GM21717 (cell line): ENCODE data around the gene TEKTIP1.

Source experiments
- ATAC-seq: cut with Tn5 transposase; IDR thresholded peaks from one replicate; pipeline ENCODE4 v1.9.1; 2021; ENCODE audit warnings: mild to moderate bottlenecking, moderate library complexity; ENCODE audit not compliant: unreplicated experiment

Gene TEKTIP1

DNA sequence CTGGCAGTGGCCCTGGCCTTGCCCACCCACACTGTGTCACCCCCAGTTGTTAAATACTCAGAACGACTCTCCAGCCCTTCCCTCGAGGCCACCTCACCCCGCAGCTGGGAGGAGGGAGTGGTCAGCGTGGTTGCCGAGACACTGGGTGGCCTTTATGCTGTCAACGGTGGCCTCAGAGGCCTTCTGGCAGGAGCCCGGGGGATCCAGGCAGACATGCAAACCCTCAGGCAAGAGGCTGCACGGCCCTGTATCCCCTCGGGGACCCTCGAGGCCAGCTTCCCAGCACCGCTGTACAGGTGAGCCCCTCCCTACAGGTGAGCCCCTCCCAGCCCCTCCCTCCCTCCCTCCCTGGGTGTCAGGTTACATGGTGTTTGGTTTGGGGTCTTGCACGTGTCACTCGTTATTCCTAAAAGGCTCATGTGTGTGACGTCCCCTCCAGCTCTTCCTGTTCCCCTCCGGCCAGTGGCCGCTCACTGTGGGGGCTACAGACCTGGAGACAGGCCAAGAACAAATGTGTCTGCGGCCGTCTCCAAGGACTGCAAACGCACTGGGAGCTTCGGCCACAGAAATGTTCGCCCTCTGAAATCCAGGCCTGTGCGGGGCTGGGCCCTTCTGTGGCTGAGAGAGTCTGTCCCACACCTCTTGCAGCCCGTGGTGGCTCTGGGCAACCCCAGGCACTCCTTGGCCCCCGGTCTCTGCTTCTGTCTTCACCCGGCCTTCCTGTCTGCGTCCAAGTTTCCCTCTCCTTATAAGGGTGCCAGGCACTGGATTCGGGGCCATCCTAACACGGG is at the start of gene TEKTIP1:
TEKTIP1 (plus strand) TSS at position 210 of the 791 bp plus-strand sequence; CDS start at position 214, 4 bp downstream.
- no peak for ATAC-seq

- no peak for ATAC-seq
Measured at GRCh38 chr19:3491396-3492119, 47.4 kb upstream of the TEKTIP1 start.

DNA sequence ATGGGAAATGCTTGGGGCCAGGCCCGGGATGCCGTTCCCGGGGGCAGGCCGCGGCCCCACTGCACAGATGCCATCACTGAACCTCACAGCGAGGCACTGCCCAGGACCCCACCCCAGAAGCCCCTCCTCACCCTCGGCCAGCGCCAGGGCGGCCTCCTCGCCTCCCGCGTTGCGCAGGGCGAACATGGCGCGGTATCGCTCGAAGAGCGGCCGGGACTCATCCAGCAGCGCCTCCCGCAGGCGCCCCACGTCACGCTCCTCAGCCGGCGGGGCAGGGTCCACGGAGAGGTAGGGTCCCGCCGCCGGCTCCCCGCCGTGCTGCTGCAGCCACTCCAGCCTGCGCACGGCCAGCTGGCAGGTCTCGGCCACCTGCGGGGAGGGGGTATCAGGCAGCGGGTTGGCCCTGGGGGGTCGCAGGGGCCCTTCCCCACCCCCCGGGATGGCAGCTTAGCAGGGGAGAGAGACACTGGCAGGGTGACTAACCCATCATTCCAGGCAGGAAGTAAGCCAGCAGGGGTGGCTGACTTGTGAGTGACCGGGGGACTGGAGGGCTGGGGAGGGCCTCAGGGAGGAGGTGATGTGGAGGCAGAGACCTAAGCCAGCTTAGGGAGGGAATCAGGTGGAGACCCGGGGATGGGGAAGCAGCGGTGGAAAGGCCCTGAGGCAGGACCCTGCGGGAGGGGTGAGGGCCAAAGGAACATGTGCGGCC is 46.7 kb upstream of the TEKTIP1 start:
- ATAC-seq = no peak

DNA sequence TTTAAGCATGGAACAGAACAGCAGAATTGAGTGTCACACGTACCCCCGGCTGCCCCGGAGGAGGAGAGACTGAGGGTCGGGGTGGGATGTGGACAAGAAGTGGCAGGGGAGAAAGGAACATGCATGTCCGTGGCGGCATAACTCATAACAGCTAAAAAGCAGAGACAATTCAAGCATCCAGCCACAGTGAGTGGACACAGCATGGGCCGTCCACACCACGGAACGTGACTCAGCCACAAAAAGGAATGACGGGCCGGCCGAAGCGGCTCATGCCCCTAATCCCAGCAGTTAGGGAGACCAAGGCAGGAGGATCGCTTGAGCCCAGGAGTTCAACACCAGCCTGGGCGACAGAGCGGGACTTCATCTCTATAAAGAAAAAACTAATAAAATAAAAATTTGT is 46.1 kb upstream of the TEKTIP1 start:
- no peak for ATAC-seq

GRCh38 chr19:3493651-3494050 is 45.3 kb upstream of the TEKTIP1 start:
- no peak for ATAC-seq

GRCh38 chr19:3494051-3494450 is 44.9 kb upstream of the TEKTIP1 start:
- no peak for ATAC-seq

GRCh38 chr19:3494559-3494958 is 44.4 kb upstream of the TEKTIP1 start:
- no peak for ATAC-seq

DNA sequence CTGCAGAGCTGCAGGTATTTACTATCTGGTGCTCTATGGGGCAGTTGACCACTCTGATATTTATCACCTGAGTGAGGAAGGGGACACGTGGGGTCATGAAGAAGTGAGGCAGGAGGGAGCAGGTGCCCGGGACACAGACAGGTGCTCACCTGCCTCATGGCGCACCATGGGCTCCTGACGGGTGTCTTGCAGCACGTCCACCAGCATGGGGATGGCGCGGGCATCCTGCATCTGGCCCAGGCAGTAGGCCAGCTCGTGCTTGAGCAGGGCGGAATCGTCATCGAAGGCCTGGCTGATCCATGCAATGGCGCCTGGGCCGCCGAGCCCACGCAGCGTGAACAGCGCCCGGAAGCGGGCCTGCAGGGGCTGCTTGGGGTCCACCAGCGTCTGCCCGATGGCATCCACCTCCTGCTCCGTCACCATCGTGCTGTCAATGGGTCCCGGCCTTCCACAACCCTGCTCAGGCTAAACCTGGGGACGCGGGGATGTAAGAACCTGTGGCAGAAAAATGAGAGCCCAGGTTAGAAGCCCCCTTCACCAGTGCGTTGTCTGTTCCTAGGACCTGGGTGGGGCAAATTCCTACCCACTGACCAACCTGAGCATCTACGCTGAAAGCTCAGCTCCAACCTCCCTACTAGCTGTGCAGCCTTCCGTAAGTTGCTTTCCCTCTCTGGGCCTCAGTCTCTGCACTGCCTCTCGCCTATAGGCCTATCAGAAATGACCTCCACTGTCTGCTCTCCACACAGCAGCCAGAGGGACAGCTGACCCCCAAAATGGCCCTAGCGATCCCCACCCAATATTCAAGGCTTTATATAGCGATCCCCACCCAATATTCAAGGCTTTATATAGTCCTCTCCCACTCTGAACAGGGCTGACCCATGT is 42.3 kb upstream of the TEKTIP1 start:
- no peak for ATAC-seq

DNA sequence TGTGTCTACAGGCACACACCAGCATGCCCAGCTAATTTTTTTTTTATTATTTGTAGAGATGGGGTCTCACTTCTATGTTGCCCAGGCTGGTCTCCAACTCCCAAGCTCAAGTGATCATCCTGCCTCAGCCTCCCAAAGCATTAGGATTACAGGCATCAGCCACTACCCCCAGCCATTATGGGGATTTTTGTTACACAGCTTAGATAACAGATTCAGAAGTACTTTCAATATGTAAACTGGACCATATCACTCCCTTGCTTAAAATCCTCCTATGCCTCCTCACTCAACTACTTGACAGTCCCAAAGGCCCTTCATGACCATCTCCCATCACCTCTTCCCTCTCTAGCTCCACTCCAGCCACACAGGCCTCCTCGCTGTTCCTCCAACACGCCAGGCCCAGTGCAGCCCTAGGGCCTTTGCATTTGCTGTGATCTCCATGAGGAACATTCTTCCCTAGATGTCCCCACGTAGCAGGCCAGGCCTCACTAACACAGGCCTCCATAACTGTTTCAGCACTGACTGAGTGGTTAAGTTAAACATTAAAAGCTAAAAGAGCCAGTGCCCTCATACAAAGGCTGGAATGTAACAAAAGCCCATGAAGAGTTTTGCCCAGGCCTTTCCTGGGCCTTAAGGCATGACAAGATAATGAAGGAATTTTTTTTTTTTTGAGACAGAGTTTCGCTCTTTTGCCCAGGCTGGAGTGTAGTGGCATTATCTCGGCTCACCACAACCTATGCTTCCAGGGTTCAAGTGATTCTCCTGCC is 41.0 kb upstream of the TEKTIP1 start:
- no peak for ATAC-seq

DNA sequence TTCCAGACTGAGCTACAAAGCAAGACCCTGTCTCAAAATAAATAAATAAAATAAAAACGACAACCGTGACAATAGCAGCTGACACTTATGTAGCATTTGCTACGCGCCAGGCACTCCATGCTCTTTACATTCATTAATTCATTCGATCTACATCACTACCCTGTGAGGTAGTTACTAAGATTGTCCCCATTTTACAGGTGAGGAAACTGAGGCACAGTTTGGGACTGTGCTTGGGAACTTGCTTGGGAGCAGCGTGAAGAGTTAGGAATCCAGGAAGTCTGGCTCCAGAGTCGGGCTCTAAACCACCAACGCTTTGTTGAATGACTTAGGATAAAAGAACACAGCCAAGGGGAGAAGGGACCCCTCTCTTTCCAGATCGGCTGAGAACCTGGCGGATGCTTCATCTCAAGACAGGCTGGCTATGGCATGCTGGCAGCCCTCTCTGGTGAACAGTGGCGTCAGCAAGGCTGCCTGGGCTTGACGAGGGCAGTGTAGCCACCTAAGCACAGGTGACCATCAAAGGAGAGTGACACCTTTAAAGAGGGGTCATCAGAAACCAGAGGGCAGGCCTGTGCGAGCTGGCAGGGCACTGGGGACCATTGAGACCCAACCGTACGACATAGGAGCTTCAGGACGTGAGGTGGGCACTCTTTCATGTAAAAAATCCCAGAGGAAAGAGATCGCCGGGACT is 39.1 kb upstream of the TEKTIP1 start:
- ATAC-seq = no peak

GRCh38 chr19:3500429-3501101 is 38.4 kb upstream of the TEKTIP1 start, which contains the start of gene DOHH:
Gene DOHH (minus strand): TSS chr19:3500674. CDS start chr19:3496814, 3,860 bp downstream.
- ATAC-seq = peak; percentile 68

GRCh38 chr19:3501780-3502179 is 37.2 kb upstream of the TEKTIP1 start:
- ATAC-seq = no peak

DNA sequence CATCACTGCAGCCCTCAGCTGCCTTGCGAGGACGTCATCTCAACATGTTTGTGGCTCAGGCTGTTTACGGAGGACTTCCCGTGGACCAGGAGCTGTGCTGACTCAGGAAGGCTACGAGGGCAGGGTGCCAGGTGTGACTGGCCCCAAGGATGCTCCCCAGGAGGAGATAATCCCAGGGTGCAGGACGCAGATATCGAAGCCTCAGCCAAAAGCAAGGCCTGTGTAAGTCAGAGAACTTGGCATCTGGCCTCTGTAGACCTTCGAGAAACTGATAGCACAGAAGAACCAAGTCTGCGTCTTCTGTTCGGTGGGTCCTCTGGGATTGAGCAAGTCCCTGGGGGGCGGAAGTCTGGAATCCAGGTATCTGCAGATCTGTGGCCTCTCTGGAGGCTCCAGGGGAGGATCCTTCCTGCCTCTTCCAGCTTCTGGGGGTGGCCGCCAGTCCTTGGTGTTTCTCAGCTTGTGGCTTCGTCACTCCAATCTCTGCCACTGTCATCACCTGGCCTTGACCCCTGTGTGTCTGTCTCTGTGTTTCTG is 35.9 kb upstream of the TEKTIP1 start:
- ATAC-seq = no peak

DNA sequence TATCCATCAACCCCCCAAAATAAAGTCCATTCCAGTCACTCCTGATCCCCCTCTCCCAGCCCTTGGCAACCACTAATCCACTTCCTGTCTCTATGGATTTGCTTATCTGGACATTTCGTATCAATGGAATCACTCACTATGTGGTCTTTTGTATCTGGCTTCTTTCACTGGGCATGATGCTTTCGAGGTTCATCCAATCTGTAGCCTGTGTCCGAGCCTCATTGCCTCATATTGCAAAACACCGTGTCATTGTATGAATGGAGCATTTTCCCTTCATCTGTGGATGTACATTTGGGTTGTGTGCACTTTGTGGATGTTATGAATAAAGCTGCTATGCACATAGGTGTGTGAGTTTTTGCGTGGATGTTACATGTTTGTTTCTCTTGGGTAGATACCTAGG is 34.2 kb upstream of the TEKTIP1 start:
- no peak for ATAC-seq

GRCh38 chr19:3505598-3506383 is 33.2 kb upstream of the TEKTIP1 start, which contains the start of gene FZR1:
Gene FZR1 (plus strand): TSS chr19:3506311. CDS start chr19:3522990, 16,679 bp downstream.
- peak; percentile 66 for ATAC-seq

- ATAC-seq = peak; percentile 31
Measured at GRCh38 chr19:3506384-3507340, 32.3 kb upstream of the TEKTIP1 start.
